ENCODE results near the gene PALMD.

The PALMD gene

DNA sequence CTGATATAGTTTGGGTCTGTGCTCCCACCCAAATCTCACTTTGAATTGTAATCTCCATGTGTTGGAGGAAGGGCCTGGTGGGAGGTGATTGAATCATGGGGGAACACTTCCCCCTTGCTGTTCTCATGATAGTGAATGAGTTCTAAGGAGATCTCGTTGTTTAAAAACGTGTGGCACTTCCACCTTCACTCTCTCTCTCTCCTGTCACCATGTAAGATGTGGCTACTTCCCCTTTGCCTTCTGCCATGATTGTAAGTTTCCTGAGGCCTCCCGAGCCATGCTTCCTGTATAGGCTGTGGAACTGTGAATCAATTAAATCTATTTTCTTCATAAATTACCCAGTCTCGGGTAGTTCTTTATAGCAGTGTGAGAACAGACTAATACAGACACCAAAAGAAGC, 80.1 kb downstream of the PALMD start:
- Histone ChIP-seq H3K9me3 (ENCODE audit: severe bottlenecking) (no peaks in the 10 kb centered on the region), H3K27me3 (ENCODE audit: insufficient read depth, low read depth, severe bottlenecking) (no peaks in the 10 kb centered on the region), H3K4me3 (ENCODE audit: low read depth, low read length) (no peak overlapping the region), H3K36me3 (no peaks in the 10 kb centered on the region), H3K27ac (no peak overlapping the region)
- DNase-seq, result no peak
- TF ChIP-seq, protein P1, sequence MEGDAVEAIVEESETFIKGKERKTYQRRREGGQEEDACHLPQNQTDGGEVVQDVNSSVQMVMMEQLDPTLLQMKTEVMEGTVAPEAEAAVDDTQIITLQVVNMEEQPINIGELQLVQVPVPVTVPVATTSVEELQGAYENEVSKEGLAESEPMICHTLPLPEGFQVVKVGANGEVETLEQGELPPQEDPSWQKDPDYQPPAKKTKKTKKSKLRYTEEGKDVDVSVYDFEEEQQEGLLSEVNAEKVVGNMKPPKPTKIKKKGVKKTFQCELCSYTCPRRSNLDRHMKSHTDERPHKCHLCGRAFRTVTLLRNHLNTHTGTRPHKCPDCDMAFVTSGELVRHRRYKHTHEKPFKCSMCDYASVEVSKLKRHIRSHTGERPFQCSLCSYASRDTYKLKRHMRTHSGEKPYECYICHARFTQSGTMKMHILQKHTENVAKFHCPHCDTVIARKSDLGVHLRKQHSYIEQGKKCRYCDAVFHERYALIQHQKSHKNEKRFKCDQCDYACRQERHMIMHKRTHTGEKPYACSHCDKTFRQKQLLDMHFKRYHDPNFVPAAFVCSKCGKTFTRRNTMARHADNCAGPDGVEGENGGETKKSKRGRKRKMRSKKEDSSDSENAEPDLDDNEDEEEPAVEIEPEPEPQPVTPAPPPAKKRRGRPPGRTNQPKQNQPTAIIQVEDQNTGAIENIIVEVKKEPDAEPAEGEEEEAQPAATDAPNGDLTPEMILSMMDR (IDR thresholded peaks at IDR 0.05; ENCODE audit: low read depth, low read length), result no peak

DNA sequence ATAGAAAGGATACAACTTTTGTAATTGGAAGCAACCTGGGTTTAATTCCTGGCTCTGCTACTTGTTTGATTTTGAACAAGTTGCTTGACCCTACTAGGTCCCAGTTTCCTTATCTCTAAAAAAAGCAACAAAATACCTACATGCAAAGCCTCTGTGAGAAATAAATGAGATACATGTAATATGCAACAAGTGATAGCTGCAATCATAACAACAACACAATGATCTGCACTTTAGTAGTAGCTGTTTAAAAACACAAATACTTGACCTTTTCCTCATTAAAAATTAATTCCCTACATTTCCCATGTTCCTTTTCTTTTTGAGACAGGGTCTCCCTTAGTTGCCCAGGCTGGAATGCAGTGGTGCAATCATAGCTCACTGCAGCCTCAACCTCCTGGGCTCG, 80.5 kb downstream of the PALMD start:
- H3K4me3 ChIP-seq (ENCODE audit: low read depth, low read length), result no peak overlapping the region
- no peak overlapping the region for H3K27ac ChIP-seq
- no peaks in the 10 kb centered on the region for H3K27me3 ChIP-seq (ENCODE audit: insufficient read depth, low read depth, severe bottlenecking)
- no peaks in the 10 kb centered on the region for H3K9me3 ChIP-seq (ENCODE audit: severe bottlenecking)
- TF ChIP-seq, protein P1 (IDR thresholded peaks at IDR 0.05; ENCODE audit: low read depth, low read length), result no peak
- H3K36me3 ChIP-seq, result no peaks in the 10 kb centered on the region
- no peak for DNase-seq

DNA sequence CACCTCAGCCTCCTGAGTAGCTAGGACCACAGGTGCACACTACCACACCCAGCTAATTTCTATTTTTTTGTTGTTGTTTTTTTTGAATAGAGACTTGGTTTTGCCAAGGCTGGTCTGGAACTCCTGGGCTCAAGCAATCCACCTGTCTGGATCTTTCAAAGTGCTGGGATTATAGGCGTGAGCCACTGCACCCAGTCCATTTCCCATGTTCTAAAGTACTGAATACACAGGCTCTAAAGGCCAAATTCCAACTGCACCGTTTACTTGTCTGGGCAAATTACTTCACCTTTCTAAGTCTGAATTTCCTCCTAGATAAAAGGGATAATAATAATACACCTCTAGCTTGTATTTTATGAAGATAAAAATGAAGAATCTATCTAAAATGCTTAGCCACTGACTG, 80.9 kb downstream of the PALMD start:
- TF ChIP-seq, protein P1 (IDR thresholded peaks at IDR 0.05; ENCODE audit: low read depth, low read length), result no peak
- no peaks in the 10 kb centered on the region for H3K27me3 ChIP-seq (ENCODE audit: insufficient read depth, low read depth, severe bottlenecking)
- H3K9me3 ChIP-seq (ENCODE audit: severe bottlenecking), result no peaks in the 10 kb centered on the region
- H3K36me3 ChIP-seq, result no peaks in the 10 kb centered on the region
- H3K27ac ChIP-seq, result no peak overlapping the region
- DNase-seq, result no peak
- no peak overlapping the region for H3K4me3 ChIP-seq (ENCODE audit: low read depth, low read length)

DNA sequence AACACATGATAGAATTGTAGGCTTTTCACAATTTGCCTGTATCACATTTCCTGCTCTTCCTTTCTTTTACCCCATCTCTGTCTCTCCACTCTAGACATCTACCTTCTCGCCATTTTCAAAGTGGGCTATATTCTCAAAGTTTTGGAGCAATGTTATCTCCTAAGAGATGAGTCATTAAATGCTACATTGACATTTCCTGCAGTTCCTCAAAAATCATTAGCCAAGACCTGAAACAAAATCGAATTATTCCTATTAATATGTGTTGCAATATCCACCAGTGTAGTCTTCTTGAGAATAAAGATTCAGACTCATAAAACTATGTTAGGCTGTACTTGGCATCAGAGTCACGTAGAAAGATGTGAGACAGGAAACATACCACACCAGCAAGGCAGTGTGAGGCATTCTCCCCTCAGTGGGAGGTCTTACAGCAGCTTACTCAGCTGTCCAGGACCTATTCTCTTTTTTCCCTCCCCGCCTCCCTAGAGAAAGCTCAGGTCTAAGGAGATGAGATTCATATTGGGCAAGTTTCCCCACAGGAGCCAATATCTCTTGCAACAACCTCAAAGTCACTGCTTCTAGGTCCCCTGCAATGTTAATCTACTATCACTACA, 81.8 kb downstream of the PALMD start:
- no peak for DNase-seq
- Histone ChIP-seq H3K27ac (no peak overlapping the region), H3K9me3 (ENCODE audit: severe bottlenecking) (no peaks in the 10 kb centered on the region), H3K27me3 (ENCODE audit: insufficient read depth, low read depth, severe bottlenecking) (no peaks in the 10 kb centered on the region), H3K4me3 (ENCODE audit: low read depth, low read length) (no peak overlapping the region), H3K36me3 (no peaks in the 10 kb centered on the region)
- TF ChIP-seq, protein P1 (IDR thresholded peaks at IDR 0.05; ENCODE audit: low read depth, low read length), result no peak

DNA sequence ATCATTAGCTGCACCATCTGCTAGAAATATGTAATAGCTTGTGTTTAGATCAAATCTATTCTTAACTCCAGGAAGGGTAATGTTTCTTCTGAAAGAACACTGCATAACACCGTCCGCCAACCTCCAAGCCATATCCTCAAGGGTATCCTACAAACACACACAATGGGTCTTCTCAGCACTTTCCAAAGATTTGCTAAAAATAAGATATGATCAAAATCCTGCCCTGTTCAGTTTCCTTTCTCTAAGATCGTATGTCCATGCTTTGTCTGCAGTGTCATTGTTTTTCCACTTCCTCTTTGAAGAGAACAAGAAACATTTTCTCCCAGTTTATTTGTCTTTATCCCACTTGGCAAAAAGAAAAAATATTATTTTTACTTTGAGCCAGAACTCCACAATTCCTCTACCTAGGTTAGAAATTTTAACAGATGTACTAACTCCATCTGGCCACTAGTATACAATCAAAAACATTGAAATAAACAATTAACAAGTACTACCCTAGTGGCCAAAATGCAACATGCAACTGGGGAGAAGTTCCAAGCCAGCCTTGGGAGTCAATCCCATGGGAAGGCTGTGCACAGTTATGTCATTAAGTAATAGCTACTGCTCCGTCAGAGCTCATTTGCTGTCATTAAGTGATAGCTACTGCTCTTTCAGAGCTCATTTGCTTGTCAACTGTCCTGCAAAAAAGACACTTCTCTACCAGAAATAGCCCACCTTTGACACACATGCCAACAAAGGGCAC, 82.8 kb downstream of the PALMD start:
- DNase-seq, result peak; percentile 22
- TF ChIP-seq, protein P1 (IDR thresholded peaks at IDR 0.05; ENCODE audit: low read depth, low read length), result peak; percentile 35; the same call in 1 of the 2 replicates
- Histone ChIP-seq H3K4me3 (ENCODE audit: low read depth, low read length) (no peak overlapping the region), H3K27me3 (ENCODE audit: insufficient read depth, low read depth, severe bottlenecking) (no peaks in the 10 kb centered on the region), H3K36me3 (no peaks in the 10 kb centered on the region), H3K9me3 (ENCODE audit: severe bottlenecking) (no peaks in the 10 kb centered on the region), H3K27ac (no peak overlapping the region)
